Measurements from ENCODE around the gene ADAM12. TPM values are rescaled to one million over a fixed set of nuclear protein-coding genes. Genes with fewer than 3 reads are reported as not detected.

Gene ADAM12
- total and polyA plus RNA-seq, 12 donors: 0.08 to 3.9 (median 0.53) TPM

GRCh38 chr10:126108693-126109092, 279.6 kb downstream of the ADAM12 start:
- 69 to 83% (median 80%) methylated on average over 4 of the region's 4 CpGs for WGBS, 4 donors
- Histone ChIP-seq H3K4me3 (no peak overlapping the region), H3K27me3 (no peaks in the 10 kb centered on the region), H3K4me1 (replicated peaks in 1 of 2) (peaks cover 0 to 21% of the 10 kb centered on the region in 2 donors), H3K27ac (no peak overlapping the region), H3K9me3 (replicated peaks in 1 of 3) (no peaks in the 10 kb centered on the region), H3K36me3 (replicated peaks in 1 of 2) (no peaks in the 10 kb centered on the region)
- DNase-seq: no peak
- intact Hi-C loops (cut with DNase I): no loop called here
- TF ChIP-seq POLR2A (IDR thresholded peaks at IDR 0.05) (no peak), CTCF (IDR thresholded peaks at IDR 0.05) (no peak)

GRCh38 chr10:126104767-126105166, 283.5 kb downstream of the ADAM12 start:
- DNase-seq: peak in 5 of 7 donors; percentile 33 to 58 (median 50)
- Histone ChIP-seq H3K27me3 (no peaks in the 10 kb centered on the region), H3K36me3 (replicated peaks in 1 of 2) (no peaks in the 10 kb centered on the region), H3K27ac (peak overlapping the region in 1 of 5 donors; percentile 22), H3K4me1 (replicated peaks in 1 of 2) (peaks cover 0 to 7% of the 10 kb centered on the region in 2 donors), H3K4me3 (no peak overlapping the region), H3K9me3 (replicated peaks in 1 of 3) (no peaks in the 10 kb centered on the region)
- intact Hi-C loops (cut with DNase I): no loop called here
- 37 to 50% (median 41%) methylated on average over 8 of the region's 8 CpGs for WGBS, 4 donors
- TF ChIP-seq POLR2A (IDR thresholded peaks at IDR 0.05) (no peak), CTCF (IDR thresholded peaks at IDR 0.05) (no peak)

- Histone ChIP-seq H3K4me3 (no peak overlapping the region), H3K36me3 (replicated peaks in 1 of 2) (no peaks in the 10 kb centered on the region), H3K4me1 (replicated peaks in 1 of 2) (peaks cover 0 to 7% of the 10 kb centered on the region in 2 donors), H3K9me3 (replicated peaks in 1 of 3) (no peaks in the 10 kb centered on the region), H3K27ac (no peak overlapping the region), H3K27me3 (no peaks in the 10 kb centered on the region)
- TF ChIP-seq POLR2A (IDR thresholded peaks at IDR 0.05) (no peak), CTCF (IDR thresholded peaks at IDR 0.05) (no peak)
- intact Hi-C loops (cut with DNase I): no loop called here
- DNase-seq: no peak
- WGBS, 4 donors: 88 to 92% (median 91%) methylated on average over 9 of the region's 9 CpGs
Measured at GRCh38 chr10:126102636-126103035, 285.6 kb downstream of the ADAM12 start.

- intact Hi-C loops (cut with DNase I): no loop called here
Measured at GRCh38 chr10:126101736-126102135, 286.5 kb downstream of the ADAM12 start.

More at GRCh38 chr10:126101736-126102135, 286.5 kb downstream of the ADAM12 start:
- Histone ChIP-seq H3K27ac (no peak overlapping the region), H3K4me1 (replicated peaks in 1 of 2) (peaks cover 0 to 7% of the 10 kb centered on the region in 2 donors), H3K36me3 (replicated peaks in 1 of 2) (no peaks in the 10 kb centered on the region), H3K9me3 (replicated peaks in 1 of 3) (no peaks in the 10 kb centered on the region), H3K4me3 (no peak overlapping the region), H3K27me3 (no peaks in the 10 kb centered on the region)
- no peak for TF ChIP-seq POLR2A (IDR thresholded peaks at IDR 0.05)
- no peak for TF ChIP-seq CTCF (IDR thresholded peaks at IDR 0.05)
- WGBS, 4 donors: 64 to 80% (median 76%) methylated on average over 4 of the region's 4 CpGs
- peak in 1 of 7 donors; percentile 12 for DNase-seq

Data from adrenal gland (tissue), 12 donors.